Heart left ventricle (tissue), 16 donors: ENCODE data around the gene KCNN3. TPM values are rescaled to one million over a fixed set of nuclear protein-coding genes. Genes with fewer than 3 reads are reported as not detected.

Experiments
- ATAC-seq, 4 donors: fragments of 200-7000 bp; cut with Tn5 transposase; one replicate each; pipeline ENCODE4 v1.9.1; 2020 to 2022; ENCODE audit warnings: moderate library complexity in 4 of 4, mild to moderate bottlenecking in 3 of 4, moderate number of reproducible peaks in 1 of 4
- DNase-seq, 5 donors: peaks; one replicate each; pipeline ENCODE4 v3.0.0-alpha.2; 2020
- H3K27ac ChIP-seq, 12 donors: fragments of 200-600 bp; sonication (generic) in 4 of 12; one replicate each; pipeline versions ENCODE4 v1.5.0 to v1.8.0; 2016 to 2022; ENCODE audit warnings: mild to moderate bottlenecking in 2 of 12
- H3K27me3 ChIP-seq, 9 donors: fragments of 200-600 bp; sonication (generic) in 2 of 9; one replicate each; pipeline versions ENCODE4 v1.5.1 to v1.8.0; 2016 to 2022; ENCODE audit warnings: mild to moderate bottlenecking in 3 of 9
- H3K36me3 ChIP-seq, 9 donors: fragments of 200-600 bp; sonication (generic) in 2 of 9; one replicate each; pipeline versions ENCODE4 v1.5.0 to v1.8.0; 2018 to 2022; ENCODE audit warnings: mild to moderate bottlenecking in 2 of 9
- H3K4me1 ChIP-seq, 12 donors: fragments of 200-600 bp; sonication (generic) in 4 of 12; one replicate each; pipeline versions ENCODE4 v1.5.0 to v1.8.0; 2016 to 2022; ENCODE audit warnings: mild to moderate bottlenecking in 3 of 12
- H3K4me3 ChIP-seq, 12 donors: fragments of 200-600 bp; sonication (generic) in 4 of 12; one replicate each; pipeline versions ENCODE4 v1.5.0 to v1.8.0; 2017 to 2022; ENCODE audit warnings: mild to moderate bottlenecking in 9 of 12, moderate library complexity in 4 of 12
- H3K9me3 ChIP-seq, 12 donors: fragments of 200-600 bp; sonication (generic) in 4 of 12; one replicate each; pipeline versions ENCODE4 v1.5.0 to v1.8.0; 2016 to 2022; ENCODE audit warnings: mild to moderate bottlenecking in 1 of 12
- POLR2A ChIP-seq, 2 donors: fragments of 450-650 bp; IDR thresholded peaks; one replicate each; pipeline ENCODE4 v1.6.1; 2017; ENCODE audit warnings: antibody characterized with exemption in 2 of 2, mild to moderate bottlenecking in 2 of 2, moderate library complexity in 2 of 2
- WGBS, 4 donors: extraction: QIAGEN DNeasy Blood & Tissue Kit in 2 of 4; methylation state at CpG; one replicate each; pipeline versions ENCODE4 v1.1.5 to v1.1.7; 2013 to 2018; 5-methylcytosine and 5-hydroxymethylcytosine counted together
- intact Hi-C, 10 donors: fragments of 100-400 bp; cut with DNase I; formaldehyde crosslinking; loops; one replicate each; pipeline versions ENCODE4 v1.11.1 to v1.14.2; 2022
- polyA plus RNA-seq, 2 donors: library from polyadenylated mRNA; stranded (reverse); fragments of 200-250 nt; gene quantifications; one replicate each; pipeline ENCODE4 v1.2.3, GENCODE V29; 2013
- total RNA-seq, 9 donors: library from RNA; depleted of rRNA in 2 of 9; stranded (reverse); fragments of >200 nt in 2 of 9; fragmentation: NEBNext Ultra II Directional in 3 of 9; extraction: Animal tissue kit (Norgen Biotek cat#: 25700) in 3 of 9; gene quantifications; one replicate each; pipeline versions ENCODE4 v1.1.0 to v1.2.4, GENCODE V29; 2016 to 2023
- TF ChIP-seq, protein P1 (sequence below), 12 donors: fragments of 200-600 bp; sonication (generic) in 4 of 12; IDR thresholded peaks; one replicate each; pipeline versions ENCODE4 v1.5.0 to v1.8.0; 2018 to 2022; ENCODE audit warnings: antibody characterized with exemption in 12 of 12, mild to moderate bottlenecking in 5 of 12
- donor health status: ischemic (EF 13 %, LVEDD 7.1; RV severe dilation, severe dysfunction).
- donor health status: healthy with polysubstance abuse.
- donor health status: DM: no; HTN: yes; CAD: no.
- donor health status: DM: no; HTN: no; CAD: no.
- donor health status: ischemic (EF 25% LVEDD 6.9; RV normal size, moderate dysfunction).
- donor health status: ischemic (EF 25% LVEDD 5.7; RV mildly dilated, moderate dysfunction).
- donor health status: healthy.
- donor health status: DM: yes; HTN: yes; CAD: no.
- donor health status: ischemic (EF 35%, LVEDD 5.7; RV mildly dilated, moderate dysfunction).
- donor health status: nonischemic (EF 11% LVEDD 7.7; RV severe dilation, severe dysfunction).
- donor health status: DM: yes; HTN: yes; CAD: no.
- donor health status: PGD.
- donor health status: ischemic (EF 29% LVEDD 5.4; RV normal size, mild dysfunction).
- donor health status: nonischemic (EF 23%, LVEDD 6.1; RV moderate dilation, normal function).

KCNN3 gene
- total and polyA plus RNA-seq, 11 donors: 0.42 to 4.6 (median 2.2) TPM

DNA sequence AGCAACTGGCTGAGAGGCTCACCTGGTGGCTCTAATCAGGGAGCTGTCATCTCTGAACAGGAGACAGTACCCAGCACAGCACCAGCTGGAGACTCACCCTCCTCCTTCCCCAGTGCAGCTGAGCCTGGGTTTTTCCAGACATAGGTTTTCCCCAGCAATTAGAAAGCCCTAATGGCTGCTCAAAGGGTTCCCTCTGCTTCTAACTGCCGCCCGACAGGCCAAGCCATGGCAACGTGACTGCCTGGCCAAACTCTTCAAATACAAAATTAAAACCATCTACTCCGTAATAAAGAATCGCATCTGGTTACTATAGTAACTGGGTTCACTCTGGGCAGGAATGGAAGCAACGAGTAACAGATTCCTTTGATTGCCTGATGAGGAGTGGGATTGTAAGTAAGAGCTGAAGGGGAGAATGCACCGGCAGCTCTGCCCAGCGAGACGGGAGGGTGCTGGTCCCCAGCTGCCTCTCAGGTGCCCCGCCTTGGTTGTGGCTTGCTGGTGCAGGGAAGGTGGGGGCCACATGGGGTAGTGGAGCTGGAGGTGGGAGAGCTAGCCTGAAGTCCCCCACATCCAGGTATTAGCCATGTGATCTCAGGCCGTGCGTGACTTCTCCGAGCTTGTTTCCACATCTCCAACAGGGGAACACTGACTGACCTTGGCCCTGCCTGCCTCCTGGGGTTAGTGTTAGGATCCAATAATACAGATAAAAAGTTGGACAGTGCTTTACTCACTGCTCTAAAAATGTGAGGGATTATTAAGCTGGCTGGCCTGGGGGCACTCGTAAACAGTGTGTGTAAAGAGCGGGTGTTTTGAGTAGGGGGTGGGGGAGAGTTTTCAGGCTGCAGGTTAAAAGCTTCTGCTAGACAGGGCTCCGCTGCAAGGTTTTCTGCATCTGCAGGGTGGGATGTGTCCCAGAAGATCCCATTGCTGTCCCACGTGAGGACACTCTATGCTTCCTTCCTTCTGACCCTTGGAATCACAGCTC lies 94.2 kb downstream of the KCNN3 start:
- H3K27me3 ChIP-seq: no peaks in the 10 kb centered on the region
- no peak overlapping the region for H3K27ac ChIP-seq
- no peak for DNase-seq
- intact Hi-C loops: loop anchor here in 1 of 10 donors (10.0 kb wide), 1 partner anchor 99 kb away; the partner anchor contains the start of gene KCNN3
- H3K9me3 ChIP-seq: peaks cover 0 to 11% (median 0%) of the 10 kb centered on the region in 12 donors
- no peak overlapping the region for H3K4me3 ChIP-seq
- H3K4me1 ChIP-seq: no peaks in the 10 kb centered on the region
- WGBS, 4 donors: 89 to 92% (median 91%) methylated on average over 17 of the region's 17 CpGs
- peaks cover 0 to 5% (median 0%) of the 10 kb centered on the region in 9 donors for H3K36me3 ChIP-seq
- TF ChIP-seq, protein P1, sequence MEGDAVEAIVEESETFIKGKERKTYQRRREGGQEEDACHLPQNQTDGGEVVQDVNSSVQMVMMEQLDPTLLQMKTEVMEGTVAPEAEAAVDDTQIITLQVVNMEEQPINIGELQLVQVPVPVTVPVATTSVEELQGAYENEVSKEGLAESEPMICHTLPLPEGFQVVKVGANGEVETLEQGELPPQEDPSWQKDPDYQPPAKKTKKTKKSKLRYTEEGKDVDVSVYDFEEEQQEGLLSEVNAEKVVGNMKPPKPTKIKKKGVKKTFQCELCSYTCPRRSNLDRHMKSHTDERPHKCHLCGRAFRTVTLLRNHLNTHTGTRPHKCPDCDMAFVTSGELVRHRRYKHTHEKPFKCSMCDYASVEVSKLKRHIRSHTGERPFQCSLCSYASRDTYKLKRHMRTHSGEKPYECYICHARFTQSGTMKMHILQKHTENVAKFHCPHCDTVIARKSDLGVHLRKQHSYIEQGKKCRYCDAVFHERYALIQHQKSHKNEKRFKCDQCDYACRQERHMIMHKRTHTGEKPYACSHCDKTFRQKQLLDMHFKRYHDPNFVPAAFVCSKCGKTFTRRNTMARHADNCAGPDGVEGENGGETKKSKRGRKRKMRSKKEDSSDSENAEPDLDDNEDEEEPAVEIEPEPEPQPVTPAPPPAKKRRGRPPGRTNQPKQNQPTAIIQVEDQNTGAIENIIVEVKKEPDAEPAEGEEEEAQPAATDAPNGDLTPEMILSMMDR (IDR thresholded peaks at IDR 0.05): no peak
- no peak for TF ChIP-seq POLR2A (IDR thresholded peaks at IDR 0.05)
- ATAC-seq: no peak

DNA sequence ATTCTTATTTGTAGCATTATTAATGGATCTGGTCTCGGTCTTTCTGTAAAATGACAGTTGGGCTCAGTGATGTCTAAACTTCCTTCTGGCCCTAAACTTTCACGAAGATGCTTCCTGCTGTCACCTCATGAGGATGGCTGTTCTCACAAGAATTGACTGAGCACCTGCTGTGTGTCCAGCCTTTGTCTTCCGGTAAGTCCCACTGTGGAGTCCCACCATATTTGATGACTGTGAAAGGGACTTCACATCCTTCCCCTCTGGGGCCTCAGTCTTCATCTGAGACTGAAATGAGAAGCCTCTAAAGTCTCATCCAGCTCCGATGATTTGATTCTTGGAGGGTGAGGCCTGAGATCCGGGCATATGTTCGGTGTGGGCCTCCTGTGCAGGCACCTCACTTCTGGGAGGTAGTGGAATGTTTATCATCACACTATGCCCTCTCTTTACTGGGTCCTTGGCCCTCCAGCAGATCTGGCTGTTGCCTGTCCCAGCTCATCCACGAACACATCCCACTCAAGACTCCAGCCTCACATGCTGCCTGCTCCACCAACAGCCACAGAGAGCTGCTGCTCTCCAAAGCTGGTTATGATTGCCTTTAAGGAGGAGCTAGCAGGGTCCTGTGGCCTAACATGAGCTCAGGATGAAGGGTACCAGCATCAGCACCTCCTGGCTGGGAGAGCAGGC lies 95.8 kb downstream of the KCNN3 start:
- Histone ChIP-seq H3K4me3 (no peak overlapping the region), H3K9me3 (peaks cover 0 to 10% (median 0%) of the 10 kb centered on the region in 12 donors), H3K36me3 (peaks cover 0 to 6% (median 0%) of the 10 kb centered on the region in 9 donors), H3K27me3 (no peaks in the 10 kb centered on the region), H3K27ac (no peak overlapping the region), H3K4me1 (no peaks in the 10 kb centered on the region)
- TF ChIP-seq, protein P1 (IDR thresholded peaks at IDR 0.05): no peak
- TF ChIP-seq POLR2A (IDR thresholded peaks at IDR 0.05): no peak
- 84 to 96% (median 91%) methylated on average over 7 of the region's 7 CpGs for WGBS, 4 donors
- ATAC-seq (no peak), DNase-seq (no peak)
- intact Hi-C loops: loop anchor here in 3 of 10 donors (5.0 to 10.0 kb wide), 3 partner anchors 88 to 103 kb away; partner anchors contain the start of gene KCNN3 (in 1 of the 3)

DNA sequence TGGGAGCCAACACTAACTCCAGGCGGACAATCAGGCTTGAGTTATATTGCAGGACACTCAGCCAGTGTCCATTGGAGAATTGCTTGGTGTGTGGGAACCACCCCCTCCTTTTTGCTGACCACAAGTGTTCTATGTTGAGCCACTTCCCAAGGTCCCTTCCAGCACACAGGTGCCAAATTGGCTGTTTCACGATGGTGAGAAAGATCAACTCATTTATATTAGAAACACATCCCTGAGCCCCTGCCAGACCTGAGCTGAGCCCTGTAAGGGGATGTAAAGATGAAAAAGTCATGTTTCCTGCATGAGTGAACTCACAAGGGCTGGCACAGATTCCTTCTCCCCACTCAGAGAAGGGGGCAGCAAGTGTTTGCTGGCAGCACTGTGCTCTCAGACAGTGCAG lies 96.5 kb downstream of the KCNN3 start:
- Histone ChIP-seq H3K9me3 (peaks cover 0 to 3% (median 0%) of the 10 kb centered on the region in 12 donors), H3K4me1 (peaks cover 0 to 7% (median under 1%) of the 10 kb centered on the region in 12 donors), H3K36me3 (peaks cover 0 to 6% (median 0%) of the 10 kb centered on the region in 9 donors), H3K27me3 (no peaks in the 10 kb centered on the region), H3K4me3 (no peak overlapping the region), H3K27ac (no peak overlapping the region)
- 58 to 86% (median 70%) methylated on average over 2 of the region's 2 CpGs for WGBS, 4 donors
- intact Hi-C loops: loop anchor here in 3 of 10 donors (5.0 to 10.0 kb wide), 3 partner anchors 89 to 104 kb away; partner anchors contain the start of gene KCNN3 (in 1 of the 3)
- no peak for ATAC-seq
- no peak for DNase-seq
- TF ChIP-seq POLR2A (IDR thresholded peaks at IDR 0.05): no peak
- TF ChIP-seq, protein P1 (IDR thresholded peaks at IDR 0.05): no peak
